Activated T-helper 17 cell treated with anti-CD3 and anti-CD28 coated beads, Interleukin-2, amount 50 U/mL, for 72 hours (primary cell): ENCODE data around the gene EFHB. TPM values are rescaled to one million over a fixed set of nuclear protein-coding genes. Genes with fewer than 3 reads are reported as not detected.
"Not testable (repeated sequence)": the region's sequence is repeated elsewhere in the genome, so short reads cannot be mapped to it uniquely, and the experiment has no call there.

ENCODE experiments used
- ATAC-seq: fragments of 150-1000 bp; cut with Tn5 transposase; replicated peaks from 2 replicates; pipeline ENCODE4 v1.10.0; 2021; ENCODE audit warnings: mild to moderate bottlenecking, moderate library complexity
- H3K27ac Mint-ChIP-seq: one replicate; pipeline ENCODE4 v1.8.0; 2022; ENCODE audit warnings: mixed read lengths
- H3K27me3 Mint-ChIP-seq: one replicate; pipeline ENCODE4 v1.8.0; 2022; ENCODE audit warnings: mixed read lengths
- H3K36me3 Mint-ChIP-seq: one replicate; pipeline ENCODE4 v1.8.0; 2022; ENCODE audit warnings: low read depth, mild to moderate bottlenecking, mixed read lengths
- H3K4me1 Mint-ChIP-seq: one replicate; pipeline ENCODE4 v1.8.0; 2022; ENCODE audit warnings: mixed read lengths
- H3K4me3 Mint-ChIP-seq: one replicate; pipeline ENCODE4 v1.8.0; 2022; ENCODE audit warnings: mild to moderate bottlenecking, mixed read lengths
- H3K9me3 Mint-ChIP-seq: one replicate; pipeline ENCODE4 v1.8.0; 2022; ENCODE audit warnings: mixed read lengths
- total RNA-seq, 2 donors: library from RNA; stranded (reverse); gene quantifications; one replicate each; pipeline ENCODE4 v1.2.3, GENCODE V29; 2022

EFHB gene
- total RNA-seq, 2 donors from 2014 or later: 0.58 to 0.86 TPM

DNA sequence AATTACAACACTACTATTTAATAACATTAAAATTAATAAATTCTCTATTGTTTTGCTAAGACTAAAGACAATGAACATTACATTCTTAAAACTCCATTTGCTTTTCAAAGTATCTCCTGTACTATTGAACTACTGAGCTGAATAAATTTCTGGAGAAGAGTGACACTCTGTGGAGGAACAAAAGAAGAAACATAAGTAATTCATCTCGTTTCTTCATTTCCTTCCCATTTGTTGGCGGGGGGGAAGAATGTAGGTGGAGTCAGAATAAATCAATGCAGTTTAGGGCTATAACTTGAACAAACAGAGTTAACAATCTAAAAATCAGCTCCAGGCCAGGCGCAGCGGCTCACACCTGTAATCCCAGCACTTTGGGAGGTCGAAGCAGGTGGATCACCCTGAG, 32.7 kb downstream of the EFHB start:
- no peaks in the 10 kb centered on the region for H3K36me3 Mint-ChIP-seq
- no peaks in the 10 kb centered on the region for H3K27me3 Mint-ChIP-seq
- H3K27ac Mint-ChIP-seq: no peak overlapping the region
- H3K4me3 Mint-ChIP-seq: no peak overlapping the region
- no peaks in the 10 kb centered on the region for H3K4me1 Mint-ChIP-seq
- H3K9me3 Mint-ChIP-seq: no peaks in the 10 kb centered on the region
- no peak for ATAC-seq

DNA sequence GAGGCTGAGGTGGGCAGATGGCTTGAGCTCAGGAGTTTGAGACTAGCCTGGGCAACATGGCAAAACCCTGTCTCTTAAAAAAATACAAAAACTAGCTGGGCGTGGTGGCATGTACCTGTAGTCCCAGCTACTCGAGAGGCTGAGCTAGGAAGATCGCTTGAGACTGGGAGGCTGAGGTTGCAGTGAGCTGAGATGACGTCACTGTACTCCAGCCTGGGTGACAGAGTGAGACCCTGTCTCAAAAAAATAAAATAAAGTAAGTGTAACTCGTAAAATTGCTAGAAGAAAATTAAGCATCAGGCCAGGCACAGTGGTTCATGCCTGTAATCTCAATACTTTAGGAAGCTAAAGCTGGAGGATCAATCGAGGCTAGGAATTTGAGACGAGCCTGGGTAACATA, 34.2 kb downstream of the EFHB start:
- not testable (repeated sequence) for H3K27ac Mint-ChIP-seq, H3K4me3 Mint-ChIP-seq, ATAC-seq, H3K9me3 Mint-ChIP-seq, H3K27me3 Mint-ChIP-seq, H3K36me3 Mint-ChIP-seq, H3K4me1 Mint-ChIP-seq

DNA sequence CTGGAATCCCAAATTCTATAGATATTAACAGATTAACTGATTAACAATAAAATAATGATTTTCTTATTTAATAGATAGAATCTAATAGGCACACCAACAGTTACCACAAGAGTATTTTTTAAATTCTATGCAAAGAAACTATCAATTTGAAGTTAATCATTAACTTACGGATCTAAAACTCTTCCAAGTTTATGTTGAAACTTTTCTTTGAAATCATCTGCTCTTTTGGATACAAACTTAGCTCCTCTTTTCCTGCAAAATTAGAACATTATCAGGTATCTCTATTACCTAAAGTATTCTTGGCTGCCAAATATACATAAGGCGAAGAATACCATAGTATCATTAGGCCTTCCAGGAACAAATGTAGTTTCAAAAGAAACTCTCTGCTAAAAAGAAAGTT, 34.8 kb downstream of the EFHB start:
- H3K4me1 Mint-ChIP-seq: no peaks in the 10 kb centered on the region
- no peak overlapping the region for H3K27ac Mint-ChIP-seq
- ATAC-seq: no peak
- no peak overlapping the region for H3K4me3 Mint-ChIP-seq
- no peaks in the 10 kb centered on the region for H3K36me3 Mint-ChIP-seq
- no peaks in the 10 kb centered on the region for H3K27me3 Mint-ChIP-seq
- no peaks in the 10 kb centered on the region for H3K9me3 Mint-ChIP-seq

GRCh38 chr3:19898721-19899120, 35.3 kb downstream of the EFHB start:
- Mint-ChIP-seq H3K36me3 (no peaks in the 10 kb centered on the region), H3K27me3 (no peaks in the 10 kb centered on the region), H3K4me1 (no peaks in the 10 kb centered on the region), H3K4me3 (no peak overlapping the region), H3K9me3 (no peaks in the 10 kb centered on the region), H3K27ac (no peak overlapping the region)
- ATAC-seq: no peak

DNA sequence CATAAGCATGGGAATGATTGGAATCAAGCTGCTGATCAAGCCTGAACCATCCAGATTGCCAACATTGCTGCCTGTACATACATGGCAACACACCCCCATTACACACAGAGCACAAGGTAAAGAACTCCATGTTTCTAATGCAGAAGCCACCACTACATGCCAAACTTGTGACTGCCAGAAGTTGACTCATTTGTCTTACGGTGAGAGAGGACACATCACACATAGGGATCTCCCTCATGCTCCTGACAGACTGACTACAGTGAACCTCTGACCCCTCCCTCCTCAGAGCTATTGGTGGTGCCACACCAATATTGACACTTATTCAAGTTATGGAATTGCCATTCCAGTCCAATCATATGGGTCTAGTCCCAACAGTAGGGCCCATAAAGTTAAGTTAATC, 42.3 kb downstream of the EFHB start:
- H3K27me3 Mint-ChIP-seq: no peaks in the 10 kb centered on the region
- H3K36me3 Mint-ChIP-seq: no peaks in the 10 kb centered on the region
- no peaks in the 10 kb centered on the region for H3K4me1 Mint-ChIP-seq
- no peak overlapping the region for H3K27ac Mint-ChIP-seq
- ATAC-seq: no peak
- no peaks in the 10 kb centered on the region for H3K9me3 Mint-ChIP-seq
- no peak overlapping the region for H3K4me3 Mint-ChIP-seq

DNA sequence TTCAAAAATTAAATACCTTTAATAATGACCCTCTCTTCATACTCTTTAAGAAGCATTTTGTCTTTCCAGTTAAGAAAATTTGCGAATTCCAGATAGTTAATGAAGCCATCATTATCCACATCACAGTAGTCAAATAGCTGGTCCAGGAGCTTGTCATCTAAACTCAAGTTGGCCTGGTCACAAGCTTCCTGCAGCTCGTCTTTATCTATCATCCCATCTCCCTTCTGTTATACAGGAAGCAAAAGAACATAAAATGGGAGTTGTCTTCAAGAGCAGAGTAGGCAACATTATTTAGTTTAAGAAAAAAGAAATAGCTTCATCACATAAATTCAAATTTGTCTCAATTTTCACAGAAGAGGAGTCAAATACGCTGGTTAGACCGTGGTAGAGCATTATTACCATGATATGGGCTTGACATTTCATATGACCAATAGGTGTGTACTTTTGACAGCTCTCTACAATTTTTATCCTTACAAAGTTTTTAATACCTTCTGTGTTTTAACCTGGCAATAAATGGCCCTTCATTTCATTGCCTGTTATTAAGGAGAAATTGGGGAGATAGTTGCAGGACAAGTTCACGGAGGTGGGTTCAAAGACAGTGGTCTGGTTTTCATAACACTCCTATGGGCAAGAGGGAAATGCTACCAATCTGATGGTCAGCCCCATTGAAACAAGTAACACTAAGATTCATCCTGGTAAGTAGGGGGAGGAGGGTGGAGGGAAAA, 45.4 kb downstream of the EFHB start:
- H3K4me3 Mint-ChIP-seq: no peak overlapping the region
- no peaks in the 10 kb centered on the region for H3K27me3 Mint-ChIP-seq
- no peak overlapping the region for H3K27ac Mint-ChIP-seq
- no peaks in the 10 kb centered on the region for H3K4me1 Mint-ChIP-seq
- no peaks in the 10 kb centered on the region for H3K9me3 Mint-ChIP-seq
- H3K36me3 Mint-ChIP-seq: no peaks in the 10 kb centered on the region
- no peak for ATAC-seq

DNA sequence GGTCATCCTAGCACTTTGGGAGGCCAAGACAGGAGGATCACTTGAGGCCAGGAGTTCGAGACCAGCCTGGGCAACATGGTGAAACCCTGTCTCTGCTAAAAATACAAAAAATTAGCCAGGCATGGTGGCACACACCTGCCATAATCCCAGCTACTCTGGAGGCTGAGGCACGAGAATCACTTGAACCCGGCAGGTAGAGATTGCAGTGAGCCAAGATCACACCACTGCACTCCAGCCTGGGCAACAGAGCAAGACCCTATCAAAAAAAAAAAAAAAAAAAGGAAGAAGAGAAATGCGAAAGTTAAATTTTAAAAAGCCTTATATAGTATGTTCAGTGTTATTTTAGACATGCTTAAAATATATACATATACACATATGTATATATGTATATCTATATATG, 46.9 kb downstream of the EFHB start:
- not testable (repeated sequence) for H3K36me3 Mint-ChIP-seq, H3K9me3 Mint-ChIP-seq, H3K27me3 Mint-ChIP-seq

GRCh38 chr3:19886404-19886803, 47.6 kb downstream of the EFHB start:
- no peaks in the 10 kb centered on the region for H3K4me1 Mint-ChIP-seq
- H3K36me3 Mint-ChIP-seq: no peaks in the 10 kb centered on the region
- ATAC-seq: no peak
- H3K4me3 Mint-ChIP-seq: no peak overlapping the region
- H3K27ac Mint-ChIP-seq: no peak overlapping the region
- no peaks in the 10 kb centered on the region for H3K9me3 Mint-ChIP-seq
- H3K27me3 Mint-ChIP-seq: no peaks in the 10 kb centered on the region

More for the DNA sequence above, 46.9 kb downstream of the EFHB start:
- not testable (repeated sequence) for H3K4me1 Mint-ChIP-seq, ATAC-seq, H3K4me3 Mint-ChIP-seq, H3K27ac Mint-ChIP-seq

DNA sequence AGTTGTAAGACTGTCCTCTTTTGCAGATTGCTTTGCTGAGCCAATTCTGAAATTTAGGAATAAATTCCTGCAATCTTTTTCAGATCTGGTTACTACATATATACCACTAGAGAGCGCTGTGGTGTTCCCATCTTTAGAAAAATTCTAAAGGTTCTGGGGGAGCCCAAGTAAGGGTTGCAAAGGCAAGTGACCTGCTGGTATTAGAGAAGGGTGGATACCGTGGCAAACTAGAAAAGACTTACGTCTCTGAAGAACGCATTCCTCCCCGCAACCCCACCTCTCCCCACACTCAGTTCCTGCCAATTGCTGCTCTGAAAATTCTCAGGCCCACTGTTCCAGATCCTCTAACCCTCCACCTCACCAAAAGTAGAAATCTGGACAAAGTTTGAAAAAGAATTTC, 48.5 kb downstream of the EFHB start:
- ATAC-seq: peak; percentile 35
- no peak overlapping the region for H3K27ac Mint-ChIP-seq

DNA sequence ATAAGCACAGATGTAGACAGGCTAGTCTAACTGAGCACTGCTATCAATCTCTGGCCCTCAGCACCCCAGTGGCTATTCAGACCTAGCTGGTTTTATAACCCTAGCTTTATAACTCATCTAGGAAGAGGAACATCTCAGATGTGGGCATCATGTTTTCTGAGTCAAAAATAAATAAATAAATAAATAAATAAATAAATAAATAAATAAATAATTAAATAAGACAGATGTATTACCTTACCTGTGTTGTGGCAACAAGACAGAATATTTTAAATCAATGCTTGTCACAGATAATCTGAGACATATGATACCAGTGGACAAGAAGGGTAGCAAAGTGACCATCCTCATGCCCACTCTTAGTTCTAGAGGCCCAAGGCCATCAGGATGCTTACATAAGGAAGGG, 52.2 kb downstream of the EFHB start:
- Mint-ChIP-seq H3K4me3 (no peak overlapping the region), H3K27me3 (no peaks in the 10 kb centered on the region), H3K9me3 (no peaks in the 10 kb centered on the region), H3K36me3 (no peaks in the 10 kb centered on the region), H3K4me1 (no peaks in the 10 kb centered on the region), H3K27ac (no peak overlapping the region)
- no peak for ATAC-seq

More for the DNA sequence above, 48.5 kb downstream of the EFHB start:
- Mint-ChIP-seq H3K36me3 (no peaks in the 10 kb centered on the region), H3K4me1 (no peaks in the 10 kb centered on the region), H3K4me3 (no peak overlapping the region), H3K9me3 (no peaks in the 10 kb centered on the region), H3K27me3 (no peaks in the 10 kb centered on the region)

GRCh38 chr3:19881036-19881435, 53.0 kb downstream of the EFHB start:
- Mint-ChIP-seq H3K9me3 (no peaks in the 10 kb centered on the region), H3K4me3 (no peak overlapping the region), H3K4me1 (no peaks in the 10 kb centered on the region), H3K36me3 (no peaks in the 10 kb centered on the region), H3K27ac (no peak overlapping the region), H3K27me3 (peaks cover 3% of the 10 kb centered on the region)
- no peak for ATAC-seq

- no peak for ATAC-seq
- Mint-ChIP-seq H3K4me1 (no peaks in the 10 kb centered on the region), H3K36me3 (no peaks in the 10 kb centered on the region), H3K4me3 (no peak overlapping the region), H3K9me3 (no peaks in the 10 kb centered on the region), H3K27me3 (peaks cover 3% of the 10 kb centered on the region), H3K27ac (no peak overlapping the region)
These were observed 56.4 kb downstream of the EFHB start for GRCh38 chr3:19877656-19878055.

GRCh38 chr3:19866751-19867347, 67.2 kb downstream of the EFHB start:
- peak; percentile 56 for ATAC-seq
- H3K36me3 Mint-ChIP-seq: no peaks in the 10 kb centered on the region
- no peak overlapping the region for H3K4me3 Mint-ChIP-seq
- H3K27me3 Mint-ChIP-seq: peaks cover 15% of the 10 kb centered on the region
- no peaks in the 10 kb centered on the region for H3K4me1 Mint-ChIP-seq
- H3K9me3 Mint-ChIP-seq: no peaks in the 10 kb centered on the region
- H3K27ac Mint-ChIP-seq: no peak overlapping the region

- H3K27ac Mint-ChIP-seq, H3K4me1 Mint-ChIP-seq, H3K36me3 Mint-ChIP-seq, H3K4me3 Mint-ChIP-seq, ATAC-seq, H3K27me3 Mint-ChIP-seq: not testable (repeated sequence)
- H3K9me3 Mint-ChIP-seq: peaks cover 14% of the 10 kb centered on the region
These were observed 78.7 kb downstream of the EFHB start for GRCh38 chr3:19855318-19855717.

DNA sequence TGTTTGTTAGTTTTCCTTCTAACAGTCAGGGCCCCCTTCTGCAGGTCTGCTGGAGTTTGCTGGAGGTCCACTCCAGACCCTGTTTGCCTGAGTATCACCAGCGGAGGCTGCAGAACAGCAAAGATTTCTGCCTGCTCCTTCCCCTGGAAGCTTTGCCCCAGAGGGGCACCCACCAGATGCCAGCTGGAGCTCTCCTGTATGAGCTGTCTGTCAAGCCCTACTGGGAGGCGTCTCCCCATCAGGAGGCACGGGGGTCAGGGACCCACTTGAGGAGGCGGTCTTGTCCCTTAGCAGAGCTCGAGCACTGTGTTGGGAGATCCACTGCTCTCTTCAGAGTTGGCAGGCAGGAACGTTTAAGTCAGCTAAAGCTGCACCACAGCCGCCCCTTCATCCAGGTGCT, 87.4 kb downstream of the EFHB start:
- not testable (repeated sequence) for H3K4me1 Mint-ChIP-seq, H3K4me3 Mint-ChIP-seq, ATAC-seq, H3K36me3 Mint-ChIP-seq, H3K27ac Mint-ChIP-seq
- H3K9me3 Mint-ChIP-seq: peaks cover 11% of the 10 kb centered on the region
- peaks cover 32% of the 10 kb centered on the region for H3K27me3 Mint-ChIP-seq
